GM18861 (cell line): ENCODE results near the gene DDIT3.
"Not testable (repeated sequence)": the region's sequence is repeated elsewhere in the genome, so short reads cannot be mapped to it uniquely, and the experiment has no call there.

Experiments
- ATAC-seq: cut with Tn5 transposase; IDR thresholded peaks from one replicate; pipeline ENCODE4 v1.9.1; 2021; ENCODE audit not compliant: unreplicated experiment

Gene DDIT3

DNA sequence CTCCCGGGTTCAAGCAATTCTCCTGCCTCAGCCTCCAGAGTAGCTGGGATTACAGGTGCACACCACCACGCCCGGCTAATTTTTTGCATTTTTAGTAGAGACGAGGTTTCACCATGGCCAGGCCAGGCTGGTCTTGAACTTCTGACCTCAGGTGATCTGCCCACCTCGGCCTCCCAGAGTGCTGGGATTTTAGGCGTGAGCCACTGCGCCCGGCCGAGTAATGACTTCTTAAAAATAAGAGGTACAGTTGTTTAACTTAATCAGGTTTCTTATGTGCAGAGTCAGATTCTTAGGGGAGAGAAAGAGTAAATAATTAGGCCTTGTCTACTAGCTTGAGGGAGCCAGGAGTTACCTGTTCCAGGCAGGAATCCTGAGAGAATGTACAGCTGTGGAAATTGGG lies 6.1 kb downstream of the DDIT3 start:
- ATAC-seq = not testable (repeated sequence)

DNA sequence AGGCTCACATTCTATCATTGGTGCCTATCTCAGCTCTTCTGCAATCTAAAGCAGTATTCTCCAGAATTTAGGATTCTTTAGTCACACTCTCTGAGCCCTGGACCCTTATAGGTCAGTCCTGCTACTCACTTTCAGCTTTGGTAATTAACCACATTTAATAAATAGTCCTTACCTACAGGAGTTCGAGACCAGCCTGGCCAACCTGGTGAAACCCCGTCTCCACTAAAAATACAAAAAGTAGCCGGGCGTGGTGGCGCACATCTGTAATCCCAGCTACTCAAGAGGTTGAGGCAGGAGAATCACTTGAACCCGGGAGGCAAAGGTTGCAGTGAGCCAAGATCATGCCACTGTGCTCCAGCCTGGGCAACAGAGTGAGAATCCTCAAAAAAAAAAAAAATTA lies 6.6 kb downstream of the DDIT3 start:
- ATAC-seq = not testable (repeated sequence)

DNA sequence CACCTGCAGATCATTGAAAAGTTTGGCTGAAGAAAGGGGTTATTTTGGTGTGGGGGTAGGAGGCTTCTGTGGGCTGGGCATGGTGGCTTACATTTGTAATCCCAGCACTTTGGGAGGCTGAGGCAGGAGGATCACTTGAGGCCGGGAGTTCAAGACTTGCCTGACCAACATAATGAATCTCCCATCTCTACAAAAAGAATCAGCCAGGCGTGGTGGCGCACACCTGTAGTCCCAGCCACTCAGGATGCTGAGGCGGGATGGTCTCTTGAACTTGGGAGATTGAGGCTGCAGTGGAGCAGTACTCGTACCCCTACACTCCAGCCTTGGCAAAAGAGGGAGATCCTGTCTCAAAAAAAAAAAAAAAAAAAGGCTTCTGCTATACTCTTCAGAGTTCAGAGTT lies 7.0 kb downstream of the DDIT3 start:
- no peak for ATAC-seq

DNA sequence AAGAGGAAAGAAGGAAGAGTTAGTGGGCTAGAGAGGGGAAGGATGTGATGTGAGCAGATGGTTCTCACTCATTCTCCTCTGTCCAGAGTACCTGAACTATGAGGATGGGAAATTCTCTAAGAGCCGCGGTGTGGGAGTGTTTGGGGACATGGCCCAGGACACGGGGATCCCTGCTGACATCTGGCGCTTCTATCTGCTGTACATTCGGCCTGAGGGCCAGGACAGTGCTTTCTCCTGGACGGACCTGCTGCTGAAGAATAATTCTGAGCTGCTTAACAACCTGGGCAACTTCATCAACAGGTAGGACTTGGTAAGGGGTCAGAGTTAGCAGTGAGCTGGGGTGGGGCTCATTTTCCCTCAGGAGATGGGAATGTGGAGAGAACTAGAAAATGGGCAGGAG lies 7.6 kb downstream of the DDIT3 start:
- no peak for ATAC-seq

DNA sequence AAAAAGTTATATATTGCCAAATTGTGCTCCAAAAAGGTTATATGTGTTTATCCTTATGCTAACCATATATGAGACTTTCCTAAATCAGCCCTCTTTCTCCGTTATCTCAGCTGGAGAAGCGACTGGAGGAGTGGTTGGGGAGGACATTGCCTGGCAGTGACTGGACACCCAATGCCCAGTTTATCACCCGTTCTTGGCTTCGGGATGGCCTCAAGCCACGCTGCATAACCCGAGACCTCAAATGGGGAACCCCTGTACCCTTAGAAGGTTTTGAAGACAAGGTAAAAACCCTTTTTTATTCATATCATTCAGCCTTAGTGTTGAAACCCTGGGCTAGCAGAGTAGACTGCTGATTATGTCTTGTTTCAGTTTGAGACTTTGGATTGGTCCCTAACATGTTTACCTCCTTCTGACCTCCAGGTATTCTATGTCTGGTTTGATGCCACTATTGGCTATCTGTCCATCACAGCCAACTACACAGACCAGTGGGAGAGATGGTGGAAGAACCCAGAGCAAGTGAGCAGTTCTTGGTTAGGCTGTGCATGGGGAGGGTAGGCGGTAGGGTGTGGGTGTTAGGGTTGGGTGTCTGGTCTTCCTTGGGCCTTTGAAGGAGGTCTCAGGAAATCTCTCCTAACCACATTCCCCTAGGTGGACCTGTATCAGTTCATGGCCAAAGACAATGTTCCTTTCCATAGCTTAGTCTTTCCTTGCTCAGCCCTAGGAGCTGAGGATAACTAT lies 8.6 kb downstream of the DDIT3 start:
- no peak for ATAC-seq

DNA sequence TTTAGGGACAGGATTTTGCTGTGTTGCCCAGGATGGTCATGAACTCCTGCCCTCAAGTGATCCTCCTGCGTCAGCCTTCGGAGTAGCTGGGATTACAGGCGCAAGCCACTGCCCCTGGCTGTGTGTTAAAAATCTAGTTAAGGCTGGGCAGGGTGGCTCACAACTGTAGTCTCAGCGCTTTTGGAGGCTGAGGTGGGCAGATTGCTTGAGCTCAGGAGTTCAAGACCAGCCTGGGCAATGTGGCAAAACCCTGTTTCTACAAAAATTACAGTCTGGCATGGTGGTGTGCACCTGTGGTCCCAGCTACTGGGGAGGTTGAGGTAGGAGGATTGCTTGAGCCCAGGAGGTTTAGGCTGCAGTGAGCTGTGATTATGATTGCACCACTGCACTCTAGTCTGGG lies 9.2 kb downstream of the DDIT3 start:
- ATAC-seq = no peak

DNA sequence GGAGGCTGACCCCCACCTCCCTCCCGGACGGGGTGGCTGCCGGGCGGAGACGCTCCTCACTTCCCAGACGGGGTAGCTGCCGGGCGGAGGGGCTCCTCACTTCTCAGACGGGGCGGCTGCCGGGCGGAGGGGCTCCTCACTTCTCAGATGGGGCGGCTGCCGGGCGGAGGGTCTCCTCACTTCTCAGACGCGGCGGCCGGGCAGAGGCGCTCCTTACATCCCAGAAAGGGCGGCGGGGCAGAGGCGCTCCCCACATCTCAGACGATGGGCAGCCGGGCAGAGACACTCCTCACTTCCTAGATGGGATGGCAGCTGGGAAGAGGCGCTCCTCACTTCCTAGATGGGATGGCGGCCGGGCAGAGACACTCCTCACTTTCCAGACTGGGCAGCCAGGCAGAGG lies 12.5 kb downstream of the DDIT3 start:
- ATAC-seq = not testable (repeated sequence)

DNA sequence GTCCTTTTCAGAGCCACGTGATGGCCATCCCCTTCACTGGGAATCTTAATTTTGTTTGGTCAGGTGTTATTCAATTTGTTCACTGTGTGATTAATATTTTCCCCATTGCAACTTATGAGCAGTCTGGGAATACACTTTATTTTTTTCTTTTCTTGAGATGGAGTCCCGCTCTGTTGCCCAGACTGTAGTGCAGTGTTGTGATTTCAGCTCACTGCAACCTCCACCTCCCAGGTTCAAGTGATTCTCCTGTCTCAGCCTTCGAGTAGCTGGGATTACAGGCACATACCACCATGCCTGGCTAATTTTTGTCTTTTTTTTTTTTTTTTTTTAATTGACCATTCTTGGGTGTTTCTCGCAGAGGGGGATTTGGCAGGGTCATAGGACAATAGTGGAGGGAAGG lies 13.8 kb downstream of the DDIT3 start:
- ATAC-seq = not testable (repeated sequence)

DNA sequence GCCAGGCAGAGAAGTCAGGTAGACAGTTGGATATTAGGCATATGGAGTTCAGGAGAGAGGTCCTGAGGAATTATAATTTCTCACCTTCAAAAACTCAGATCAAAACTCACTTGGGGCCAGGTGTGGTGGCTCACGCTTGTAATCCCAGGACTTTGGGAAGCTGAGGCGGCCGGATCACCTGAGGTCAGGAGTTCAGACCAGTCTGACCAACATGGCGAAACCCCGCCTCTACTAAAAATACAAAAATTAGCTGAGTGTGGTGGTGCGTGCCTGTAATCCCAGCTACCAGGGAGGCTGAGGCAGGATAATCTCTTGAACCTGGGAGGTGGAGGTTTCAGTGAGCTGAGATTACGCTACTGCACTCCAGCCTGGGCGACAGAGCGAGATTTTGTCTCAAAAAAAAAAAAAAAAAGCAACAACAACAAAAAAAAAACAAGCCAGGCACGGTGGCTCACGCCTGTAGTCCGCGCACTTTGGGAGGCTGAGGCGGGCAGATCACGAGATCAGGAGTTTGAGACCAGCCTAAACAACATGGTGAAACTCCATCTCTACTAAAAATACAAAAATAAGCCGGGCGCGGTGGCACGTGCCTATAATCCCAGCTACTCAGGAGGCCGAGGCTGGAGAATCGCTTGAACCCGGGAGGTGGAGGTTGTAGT lies 17.9 kb downstream of the DDIT3 start:
- ATAC-seq = not testable (repeated sequence)

DNA sequence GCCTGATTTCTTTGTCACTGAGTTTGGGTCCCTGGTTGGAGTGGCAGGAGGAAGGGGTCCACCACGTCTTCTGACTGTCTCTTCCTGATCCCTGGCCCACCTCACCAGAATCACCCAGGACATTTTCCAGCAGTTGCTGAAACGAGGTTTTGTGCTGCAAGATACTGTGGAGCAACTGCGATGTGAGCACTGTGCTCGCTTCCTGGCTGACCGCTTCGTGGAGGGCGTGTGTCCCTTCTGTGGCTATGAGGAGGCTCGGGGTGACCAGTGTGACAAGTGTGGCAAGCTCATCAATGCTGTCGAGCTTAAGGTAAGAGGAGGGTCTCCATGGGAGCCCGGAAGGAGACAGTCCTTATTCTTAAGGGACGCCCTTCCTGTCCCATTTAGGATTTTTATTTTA lies 20.1 kb downstream of the DDIT3 start:
- no peak for ATAC-seq

DNA sequence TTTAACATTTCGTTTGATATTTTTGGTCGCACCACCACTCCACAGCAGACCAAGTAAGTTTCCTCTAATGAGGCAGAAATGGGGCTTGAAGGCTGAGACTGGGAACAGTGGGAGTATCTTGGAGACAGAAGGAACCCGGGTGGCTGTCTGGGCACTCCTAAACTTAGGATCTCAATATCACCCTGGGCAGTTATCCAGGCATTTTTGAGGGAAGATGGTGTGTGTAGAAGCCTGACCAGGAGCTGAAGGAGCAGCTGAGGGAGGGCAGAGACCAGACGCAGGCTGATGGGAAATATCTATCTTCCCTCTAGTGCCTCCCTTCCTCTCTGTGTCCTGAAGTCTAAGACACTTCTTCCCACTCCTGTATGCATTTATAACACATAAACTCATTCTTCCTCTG lies 21.7 kb downstream of the DDIT3 start:
- ATAC-seq = no peak

DNA sequence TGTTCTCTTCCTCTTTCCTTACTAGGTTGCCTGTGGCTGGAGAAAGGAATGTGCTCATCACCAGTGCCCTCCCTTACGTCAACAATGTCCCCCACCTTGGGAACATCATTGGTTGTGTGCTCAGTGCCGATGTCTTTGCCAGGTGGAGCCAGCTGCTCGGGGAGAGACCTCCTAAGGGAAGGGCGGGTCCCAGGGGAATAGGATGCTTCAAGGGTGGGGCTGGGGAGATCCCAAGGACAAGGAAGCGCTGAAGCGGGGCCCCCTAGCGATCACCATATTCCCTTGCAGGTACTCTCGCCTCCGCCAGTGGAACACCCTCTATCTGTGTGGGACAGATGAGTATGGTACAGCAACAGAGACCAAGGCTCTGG lies 22.2 kb downstream of the DDIT3 start:
- no peak for ATAC-seq

DNA sequence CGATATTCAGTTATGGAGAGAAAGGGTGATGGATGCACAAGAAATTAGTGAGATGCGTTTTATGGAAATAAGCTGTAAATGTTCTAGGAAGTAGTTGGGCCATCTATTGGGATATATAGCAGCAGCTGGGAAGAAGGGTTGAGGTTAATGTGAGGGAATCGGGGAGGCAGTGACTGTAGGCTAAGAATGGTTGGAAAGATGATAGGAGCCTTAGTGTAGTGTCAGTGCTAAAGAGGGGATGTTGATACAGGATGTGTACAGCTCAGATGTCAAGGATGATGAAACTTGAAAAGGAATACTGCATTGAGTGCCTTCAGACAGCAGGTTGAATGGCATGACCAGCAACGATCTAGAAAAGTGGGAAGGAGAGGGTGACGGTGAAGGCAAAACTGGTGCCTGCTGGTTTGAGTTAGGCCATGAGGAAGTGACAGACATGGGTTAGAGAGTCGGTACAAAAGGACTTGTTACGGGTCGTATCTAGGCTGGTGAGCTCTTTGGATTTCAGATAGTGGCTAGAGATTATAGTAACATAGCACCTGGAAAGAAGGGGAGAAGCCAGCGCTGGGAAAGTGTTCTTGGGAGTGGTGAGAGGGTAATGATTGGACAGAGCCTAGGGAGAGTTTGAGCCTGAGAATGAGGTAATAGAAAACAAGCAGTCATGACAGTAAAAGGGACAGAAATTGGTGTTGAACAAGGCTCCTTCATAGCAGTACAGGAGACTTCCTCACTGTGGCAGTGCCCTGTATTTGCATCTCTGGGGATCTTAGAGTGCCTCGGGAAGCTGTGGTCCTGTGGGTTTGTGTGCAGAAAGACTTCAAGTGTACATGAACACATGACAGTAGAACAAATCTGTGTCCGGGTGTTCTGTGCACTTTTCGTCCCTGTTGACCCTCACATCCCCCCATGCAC lies 22.8 kb downstream of the DDIT3 start:
- ATAC-seq = no peak

DNA sequence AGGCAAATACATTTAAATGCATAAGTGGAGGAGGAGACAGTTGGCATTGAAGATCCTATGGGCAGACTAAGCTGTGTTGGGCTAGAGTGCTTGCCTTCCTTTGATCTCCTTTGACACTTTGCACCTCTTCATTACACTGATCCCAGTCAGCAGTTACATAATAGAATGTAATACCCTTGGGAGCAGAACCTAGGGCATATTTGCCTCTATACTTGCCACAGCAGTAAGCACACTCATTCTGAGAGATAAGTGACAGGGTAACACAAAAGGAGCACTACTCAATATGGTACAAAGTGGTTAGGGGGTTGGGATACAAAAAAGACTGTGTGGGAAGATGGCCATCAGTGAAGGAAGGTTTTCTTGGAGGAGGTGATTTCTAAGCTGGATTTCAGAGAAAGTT lies 23.5 kb downstream of the DDIT3 start:
- no peak for ATAC-seq

DNA sequence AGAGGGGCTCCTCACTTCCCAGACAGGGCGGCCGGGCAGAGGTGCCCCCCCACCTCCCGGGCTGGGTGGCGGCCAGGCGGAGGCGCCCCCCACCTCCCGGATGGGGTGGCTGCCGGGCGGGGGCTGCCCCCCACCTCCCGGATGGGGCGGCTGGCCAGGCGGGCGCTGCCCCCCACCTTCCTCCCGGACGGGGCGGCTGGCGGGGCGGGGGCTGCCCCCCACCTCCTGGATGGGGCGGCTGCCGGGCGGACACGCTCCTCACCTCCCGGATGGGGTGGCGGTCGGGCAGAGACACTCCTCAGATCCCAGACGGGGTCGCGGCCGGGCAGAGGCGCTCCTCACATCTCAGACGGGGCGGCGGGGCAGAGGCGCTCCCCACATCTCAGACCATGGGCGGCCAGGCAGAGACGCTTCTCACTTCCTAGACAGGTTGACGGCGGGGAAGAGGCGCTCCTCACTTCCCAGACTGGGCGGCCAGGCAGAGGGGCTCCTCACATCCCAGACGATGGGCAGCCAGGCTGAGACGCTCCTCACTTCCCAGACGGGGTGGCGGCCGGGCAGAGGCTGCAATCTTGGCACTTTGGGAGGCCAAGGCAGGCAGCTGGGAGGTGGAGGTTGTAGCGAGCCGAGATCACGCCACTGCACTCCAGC lies 25.1 kb downstream of the DDIT3 start:
- not testable (repeated sequence) for ATAC-seq

DNA sequence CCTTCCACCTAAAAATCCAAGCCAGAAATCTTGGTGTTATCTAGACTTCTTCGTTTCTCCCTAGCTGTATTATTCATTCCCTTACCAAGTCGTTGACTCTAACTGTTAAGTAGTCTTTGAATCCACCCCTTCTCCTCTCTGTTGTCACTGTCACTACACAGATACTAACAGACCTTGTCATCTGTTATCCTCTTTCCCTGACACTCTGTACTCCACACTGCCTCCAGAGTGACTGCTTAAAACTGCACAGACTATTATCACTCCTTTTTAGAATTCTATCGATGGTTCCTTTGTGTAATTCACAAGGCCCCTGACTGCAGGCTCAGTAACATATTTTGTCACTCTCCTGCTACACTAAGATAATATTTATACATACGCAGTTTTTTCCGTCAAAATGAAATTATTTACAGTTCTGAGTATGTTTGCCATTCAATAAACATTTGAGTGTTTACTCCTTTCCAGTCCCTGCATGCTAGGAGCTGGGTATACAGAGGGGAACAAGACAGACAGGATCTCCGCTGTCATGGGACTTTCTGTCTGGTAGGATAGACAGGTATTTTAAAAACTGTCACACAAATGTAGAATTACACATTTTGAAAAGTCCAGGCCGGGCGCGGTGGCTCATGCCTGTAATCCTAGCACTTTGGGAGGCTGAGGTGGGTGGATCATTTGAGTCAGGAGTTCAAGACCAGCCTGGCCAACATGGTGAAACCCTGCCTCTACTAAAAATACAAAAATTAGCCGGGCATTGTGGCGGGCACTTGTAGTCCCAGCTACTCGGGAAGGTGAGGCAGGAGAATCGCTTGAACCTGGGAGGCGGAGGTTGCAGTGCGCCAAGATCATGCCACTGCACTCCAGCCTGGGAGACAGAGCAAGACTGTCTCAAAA lies 28.7 kb downstream of the DDIT3 start:
- ATAC-seq = no peak

DNA sequence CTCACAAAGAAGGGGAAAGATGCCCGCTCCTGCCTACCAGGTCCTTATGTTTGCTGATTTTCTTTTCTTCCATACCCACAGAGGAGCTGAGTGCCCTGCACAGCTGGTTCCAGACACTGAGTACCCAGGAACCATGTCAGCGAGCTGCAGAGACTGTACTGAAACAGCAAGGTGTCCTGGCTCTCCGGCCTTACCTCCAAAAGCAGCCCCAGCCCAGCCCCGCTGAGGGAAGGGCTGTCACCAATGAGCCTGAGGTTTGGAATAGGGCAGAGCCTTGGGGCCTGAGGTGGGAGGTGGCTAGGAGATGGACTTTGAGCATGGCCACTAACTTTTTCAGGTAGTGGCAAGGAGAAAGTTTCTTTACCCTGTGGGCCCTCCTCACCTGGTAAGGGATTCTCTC lies 30.2 kb downstream of the DDIT3 start:
- ATAC-seq = no peak

DNA sequence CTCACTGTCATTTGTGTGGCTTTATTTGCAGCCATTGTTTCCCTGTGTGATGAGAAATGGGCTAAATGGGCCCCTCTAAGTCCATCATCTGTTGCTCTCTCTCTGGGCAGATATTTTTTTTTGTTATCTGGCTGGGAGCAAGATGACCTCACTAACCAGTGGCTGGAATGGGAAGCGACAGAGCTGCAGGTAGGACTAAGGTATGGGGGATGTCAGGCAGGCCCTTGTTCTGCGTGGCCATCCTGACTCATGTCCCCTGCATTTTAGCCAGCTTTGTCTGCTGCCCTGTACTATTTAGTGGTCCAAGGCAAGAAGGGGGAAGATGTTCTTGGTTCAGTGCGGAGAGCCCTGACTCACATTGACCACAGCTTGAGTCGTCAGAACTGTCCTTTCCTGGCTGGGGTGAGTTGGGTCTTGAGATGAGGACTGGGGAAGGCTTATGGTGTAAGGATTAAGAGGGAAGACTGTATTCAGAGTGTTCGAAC lies 31.1 kb downstream of the DDIT3 start:
- no peak for ATAC-seq

DNA sequence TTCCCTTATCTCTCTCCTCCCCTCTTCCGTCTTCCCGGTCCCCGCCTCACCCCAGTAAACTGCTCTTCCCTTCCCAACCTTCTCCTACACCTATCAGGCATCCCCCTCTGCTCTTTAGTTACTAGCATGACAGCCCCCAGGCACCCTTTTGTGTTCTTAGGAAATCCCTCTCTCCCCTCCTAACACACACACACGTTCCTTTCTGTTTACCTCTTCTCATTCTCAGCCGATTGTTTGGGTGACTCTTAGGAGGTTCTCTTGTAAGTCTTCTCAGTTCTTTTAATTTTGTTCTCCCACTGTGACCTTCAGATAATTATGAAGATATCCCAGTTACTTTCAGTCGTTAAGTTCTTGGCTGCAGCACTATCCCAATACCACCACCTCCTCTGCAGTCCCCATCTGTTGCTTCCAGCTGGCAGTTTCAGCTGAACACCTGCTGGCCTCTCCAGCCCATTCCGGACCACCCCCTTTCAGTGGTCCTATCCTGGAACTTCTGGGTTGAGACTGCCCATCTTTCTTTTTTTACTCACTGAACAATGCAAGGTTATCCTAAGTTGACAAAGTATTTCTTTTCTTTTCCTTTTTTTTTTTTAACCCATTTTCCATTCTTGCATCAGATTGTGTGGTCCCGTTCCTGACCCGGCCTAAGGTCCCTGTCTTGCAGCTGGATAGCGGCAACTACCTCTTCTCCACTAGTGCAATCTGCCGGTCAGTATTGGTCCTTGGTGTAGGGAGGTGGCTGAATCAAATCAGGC lies 31.7 kb downstream of the DDIT3 start:
- ATAC-seq = no peak
